ENCODE results near the gene RSL24D1.
A peak's percentile ranks its signal among the peaks of the same experiment; 100 is the strongest.

Gene RSL24D1

DNA sequence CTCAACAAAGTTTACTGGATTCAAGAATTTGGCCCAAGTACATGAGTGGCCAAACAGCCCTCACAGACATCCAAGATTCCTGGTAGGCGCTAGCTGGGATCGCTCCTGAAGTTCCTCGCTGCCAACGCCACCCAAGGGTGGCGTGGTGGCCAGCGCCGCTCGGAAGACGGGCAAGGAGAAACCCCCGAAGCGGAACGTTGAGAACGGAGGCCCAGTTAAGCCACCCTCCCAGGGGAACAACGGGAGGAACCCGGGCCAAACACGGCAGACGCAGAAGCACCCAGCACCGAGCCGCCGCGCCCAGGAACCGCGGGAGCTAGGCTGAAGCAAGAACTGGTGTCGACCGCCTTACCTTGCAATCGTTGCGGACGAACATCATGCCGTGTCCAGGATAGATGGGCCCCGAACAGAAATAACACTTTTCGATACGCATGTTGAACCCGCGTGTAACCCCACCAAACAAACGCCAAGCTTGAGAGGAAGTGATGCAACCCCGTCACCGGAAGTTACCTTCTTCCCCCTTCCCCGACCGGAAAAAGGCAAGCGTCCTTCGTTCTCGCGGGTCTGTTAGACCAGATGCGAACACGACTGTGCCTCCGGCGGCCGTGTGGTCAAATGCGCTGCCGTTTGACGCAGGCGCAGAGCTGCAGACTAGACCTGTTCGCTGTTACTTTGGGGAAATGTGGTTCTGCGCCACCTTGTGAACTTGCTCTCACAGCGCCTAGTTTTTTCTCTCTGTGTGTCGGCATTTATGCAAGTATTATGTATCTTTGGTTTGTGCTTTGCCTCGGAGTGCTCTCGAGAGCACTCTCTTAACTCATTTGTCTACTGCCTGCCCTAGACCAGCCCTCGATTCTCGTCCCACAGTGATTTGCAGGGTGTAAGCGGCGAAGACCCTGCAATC is at the start of gene RSL24D1:
RSL24D1 (minus strand) TSS at position 484 of the 904 bp plus-strand sequence; CDS start at position 433, 51 bp downstream.
- peak; percentile 84 for DNase-seq

DNA sequence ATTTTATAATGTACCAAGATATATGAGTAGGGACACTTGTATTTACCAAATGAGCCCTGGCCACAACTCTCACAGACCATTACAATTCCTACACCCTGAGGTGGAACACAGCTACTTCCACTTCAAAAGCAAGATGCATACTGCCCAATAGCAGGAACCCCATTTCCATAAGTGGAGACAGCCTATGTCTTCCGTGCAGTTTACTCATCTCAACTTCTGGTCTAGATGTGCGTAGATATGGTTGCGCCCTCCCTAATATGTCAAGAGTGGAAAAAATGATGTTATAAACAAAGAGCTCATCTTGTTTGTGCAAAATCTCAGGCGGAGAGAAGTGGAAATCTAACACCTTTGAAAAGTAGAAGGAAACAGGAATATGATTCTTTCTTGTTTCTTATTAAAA is 48.3 kb upstream of the RSL24D1 start:
- DNase-seq = no peak

DNA sequence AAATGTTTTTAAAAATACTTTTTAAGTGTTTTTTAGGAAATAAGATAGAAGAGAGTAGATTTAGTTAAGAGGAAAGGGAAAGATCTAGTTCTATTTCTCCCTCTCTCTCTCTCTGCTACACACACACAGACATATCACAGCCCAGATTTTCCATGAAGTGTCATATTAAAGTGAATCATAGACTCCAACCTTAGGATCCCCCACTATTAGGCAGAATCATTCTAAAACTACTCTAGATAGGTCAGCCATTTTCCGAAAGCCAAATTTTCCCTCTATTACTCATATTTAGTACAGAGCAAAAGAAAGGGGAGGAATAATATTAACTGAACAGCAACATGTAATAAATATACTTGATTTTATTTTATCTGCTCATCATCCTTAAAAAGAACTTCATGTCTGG is 45.1 kb upstream of the RSL24D1 start:
- no peak for DNase-seq

DNA sequence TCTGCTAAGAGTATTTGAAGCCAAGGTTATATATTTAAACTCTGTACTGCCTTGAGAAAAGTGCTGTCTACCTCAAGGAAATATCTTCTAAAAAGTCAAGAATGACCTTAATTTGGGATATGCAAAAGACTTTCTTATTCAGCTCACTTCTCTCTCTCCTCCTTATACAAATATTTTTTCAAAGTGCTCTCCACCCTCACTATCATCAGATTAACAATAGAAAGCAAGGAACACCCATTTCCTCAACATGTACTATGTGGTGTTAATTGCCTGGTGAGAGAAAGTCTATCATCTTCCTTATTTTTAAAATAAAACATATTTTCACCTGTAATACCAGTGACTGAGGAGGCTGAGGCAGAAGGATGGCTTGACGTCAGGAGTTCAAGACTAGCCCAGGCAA is 44.4 kb upstream of the RSL24D1 start:
- DNase-seq = no peak

DNA sequence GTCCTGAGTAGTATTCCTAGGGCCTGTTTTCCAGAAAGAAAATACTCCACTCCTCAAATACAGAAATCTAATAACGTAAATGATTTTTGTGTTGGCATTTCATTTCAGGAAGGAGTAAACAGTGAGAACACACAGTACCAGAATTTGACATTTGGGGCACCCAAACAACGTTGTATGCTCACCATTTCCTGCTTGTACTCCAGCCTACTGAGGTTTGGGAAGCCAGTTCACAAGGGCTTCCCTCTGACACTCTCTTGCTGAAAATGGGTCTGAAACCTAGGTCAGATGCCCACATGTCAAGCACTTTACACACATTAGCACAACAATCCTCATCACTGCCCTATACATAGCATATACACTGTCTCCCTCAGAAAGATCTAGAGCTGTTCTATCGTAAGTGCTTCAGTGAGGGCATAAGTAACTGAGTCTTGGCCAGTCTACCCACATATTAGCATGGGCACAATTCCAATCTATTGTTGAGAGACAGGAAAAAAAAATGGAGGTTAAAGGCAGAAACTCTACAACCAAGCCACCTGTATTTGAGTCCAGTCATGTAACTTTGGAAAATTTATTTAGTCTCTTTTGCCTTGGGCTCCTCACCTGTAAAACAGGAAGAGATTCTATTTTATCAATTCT is 43.5 kb upstream of the RSL24D1 start:
- no peak for DNase-seq

DNA sequence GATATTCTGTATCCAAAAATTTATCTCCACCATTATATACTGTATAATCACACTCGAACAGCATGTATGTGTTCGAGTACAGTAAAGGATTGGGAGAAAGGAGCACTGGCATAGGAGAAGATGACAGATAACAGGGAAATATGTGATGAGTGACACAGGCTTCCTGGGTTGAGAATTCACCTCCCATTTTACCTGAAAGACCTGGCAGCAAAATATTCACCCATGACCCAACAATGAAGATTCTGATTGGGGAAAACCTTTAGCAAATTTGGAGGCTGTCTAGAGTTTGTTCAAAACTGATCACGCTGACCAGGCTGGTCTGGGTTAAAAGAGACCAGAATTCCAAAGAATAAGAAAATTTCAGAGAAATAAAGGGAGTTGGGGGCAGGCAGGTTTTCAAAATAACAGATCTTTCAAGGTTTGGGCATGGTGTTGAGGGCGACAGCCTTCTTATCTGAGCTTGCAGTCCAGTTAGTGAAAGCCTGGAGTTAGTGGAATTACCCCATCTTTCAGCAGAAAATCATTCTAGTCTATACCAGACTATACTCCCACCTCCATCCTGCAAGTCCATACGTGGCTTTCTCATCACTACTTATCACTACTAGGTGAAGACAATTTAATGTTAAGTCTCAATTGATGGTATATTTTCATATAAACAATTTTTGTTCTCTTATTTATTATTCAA is 42.8 kb upstream of the RSL24D1 start:
- DNase-seq = no peak

DNA sequence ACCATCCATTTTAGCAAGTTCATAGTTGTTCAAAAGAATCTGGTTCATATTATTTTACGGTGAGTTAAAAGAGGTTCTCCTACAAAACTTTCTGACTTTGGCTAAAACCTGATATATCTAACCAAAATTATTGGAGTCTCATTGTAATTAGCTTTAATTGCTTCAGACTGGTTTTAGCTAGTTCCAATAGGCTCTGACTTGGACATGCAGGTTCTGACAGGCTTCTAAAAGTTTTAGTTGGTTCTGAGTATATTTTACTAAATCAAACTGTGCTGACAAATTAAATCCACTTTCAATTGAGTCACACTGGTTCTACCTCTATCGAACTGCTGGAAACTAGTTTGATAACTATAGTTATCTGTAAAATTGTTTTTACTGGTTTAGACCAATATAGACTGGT is 42.1 kb upstream of the RSL24D1 start:
- no peak for DNase-seq

DNA sequence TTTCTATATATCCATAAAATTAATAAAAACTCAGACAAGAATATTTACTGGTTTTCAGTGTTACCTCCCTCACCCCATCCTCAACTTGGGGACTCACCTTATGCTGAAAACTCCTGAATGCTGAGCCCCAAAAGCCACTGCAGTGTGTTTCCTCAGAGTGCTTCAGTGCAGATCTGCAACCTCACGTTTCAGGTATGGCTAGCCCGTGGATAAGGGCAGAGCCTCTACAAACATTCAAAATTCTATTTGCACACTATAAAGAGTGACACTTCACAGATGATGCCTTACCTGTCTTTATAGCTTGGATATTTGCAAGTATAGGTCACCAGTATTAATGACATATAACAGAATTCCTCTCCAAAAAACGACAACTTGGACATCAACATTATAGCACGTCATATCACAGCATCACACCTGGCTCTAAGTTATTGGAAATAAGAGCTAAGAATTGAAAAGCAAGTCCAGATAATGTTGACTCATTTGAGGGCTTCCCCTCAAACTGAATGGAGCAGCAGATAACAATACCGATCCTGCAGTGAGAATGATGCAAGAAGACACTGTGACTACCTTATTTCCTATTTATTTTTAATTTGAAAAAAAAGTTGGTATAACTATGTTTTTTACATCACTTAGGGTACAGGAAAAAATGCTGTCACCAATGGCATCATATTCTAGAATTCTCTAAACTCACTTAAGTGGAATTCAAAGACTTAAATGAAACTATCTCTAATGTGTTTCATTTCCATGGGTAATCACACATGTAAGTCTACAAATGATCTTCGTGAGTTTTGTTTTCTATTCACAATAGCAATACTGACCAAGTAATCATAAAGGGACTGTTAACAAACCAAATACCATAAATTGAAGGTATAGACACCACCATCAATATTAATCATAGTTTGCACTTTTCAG is 40.7 kb upstream of the RSL24D1 start:
- DNase-seq = no peak

DNA sequence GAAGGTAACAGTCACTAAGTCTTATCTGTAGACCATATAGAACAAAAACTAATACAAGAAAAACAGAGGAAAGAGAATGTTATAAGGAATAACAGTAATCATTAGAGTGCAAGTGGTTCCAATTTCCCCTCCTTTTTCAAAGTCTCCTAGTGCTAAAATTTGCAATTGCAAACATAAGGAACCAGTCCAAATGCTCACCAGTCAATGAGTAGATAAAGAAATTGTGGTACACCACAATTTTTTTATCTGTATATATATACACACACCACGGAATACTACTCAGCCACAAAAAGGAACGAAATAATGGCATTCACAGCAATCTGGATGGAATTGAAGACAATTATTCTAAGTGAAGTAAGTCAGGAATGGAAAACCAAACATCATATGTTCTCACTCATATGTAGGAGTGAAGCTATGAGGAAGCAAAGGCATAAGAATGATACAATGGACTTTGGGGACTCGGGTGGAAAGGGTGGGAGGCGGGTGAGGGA is 38.9 kb upstream of the RSL24D1 start:
- no peak for DNase-seq

DNA sequence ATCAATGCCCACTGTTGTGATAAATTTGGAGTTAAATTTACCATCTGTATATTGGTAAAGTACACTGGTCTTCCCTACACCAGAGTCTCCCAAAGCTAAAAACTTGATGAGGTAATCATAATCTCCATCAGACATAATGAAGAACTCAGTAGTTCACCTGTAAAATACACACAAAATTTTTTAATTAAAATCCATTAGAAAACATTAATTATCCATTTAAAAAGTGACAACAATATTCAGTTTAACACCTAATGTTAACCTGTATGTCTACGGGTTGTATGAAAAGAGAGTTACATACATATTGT is 38.0 kb upstream of the RSL24D1 start:
- DNase-seq = no peak

DNA sequence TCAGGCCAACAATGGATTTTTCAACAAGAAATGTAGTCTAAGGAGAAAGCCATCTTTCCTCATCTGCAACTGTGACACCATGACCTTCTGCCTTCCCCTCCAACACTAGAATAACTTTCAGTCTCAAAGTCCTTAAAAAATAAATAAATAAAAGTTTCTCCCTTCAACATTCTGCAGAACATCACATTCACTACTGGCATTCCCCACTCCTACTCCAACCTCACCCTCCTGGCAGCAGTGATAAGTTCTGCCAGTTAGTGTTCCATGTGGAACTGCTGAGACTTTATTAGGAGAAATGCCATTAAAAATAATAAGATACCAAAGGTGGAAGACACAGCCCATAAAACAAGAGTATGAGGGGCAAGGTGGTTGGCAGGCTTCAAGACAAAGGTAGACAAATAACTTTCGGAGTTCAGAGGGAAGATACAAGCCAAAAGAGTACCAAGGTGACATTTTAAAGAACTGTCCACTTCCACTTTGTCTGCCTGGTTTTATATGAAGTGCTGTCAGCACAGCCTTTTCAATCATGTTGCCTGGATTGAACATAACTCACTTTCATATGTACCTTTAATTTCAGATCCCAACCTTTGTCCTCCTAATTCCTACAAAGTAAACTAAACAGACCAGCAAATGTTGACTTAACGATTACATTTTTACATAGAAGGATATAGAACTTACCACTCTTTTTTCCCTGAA is 37.5 kb upstream of the RSL24D1 start:
- no peak for DNase-seq

DNA sequence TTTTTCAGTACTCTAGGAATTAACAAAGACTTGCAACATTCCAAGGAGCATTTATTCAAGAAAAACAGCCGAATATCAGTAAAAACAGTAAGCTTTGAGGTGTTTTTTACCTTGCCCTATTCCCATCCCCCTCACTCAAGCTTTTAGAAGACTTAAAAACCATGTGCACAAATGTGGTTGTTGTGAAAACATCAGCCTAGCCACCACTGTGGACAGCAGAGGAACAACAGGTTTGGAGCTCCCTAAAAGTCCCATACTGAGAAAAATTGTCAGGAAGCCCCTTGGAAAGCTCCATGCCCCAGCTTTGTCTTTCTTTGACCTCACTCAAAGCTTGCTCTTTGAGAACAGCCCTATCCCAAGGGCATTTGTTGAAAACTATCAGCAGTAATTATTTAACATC is 34.7 kb upstream of the RSL24D1 start:
- no peak for DNase-seq

DNA sequence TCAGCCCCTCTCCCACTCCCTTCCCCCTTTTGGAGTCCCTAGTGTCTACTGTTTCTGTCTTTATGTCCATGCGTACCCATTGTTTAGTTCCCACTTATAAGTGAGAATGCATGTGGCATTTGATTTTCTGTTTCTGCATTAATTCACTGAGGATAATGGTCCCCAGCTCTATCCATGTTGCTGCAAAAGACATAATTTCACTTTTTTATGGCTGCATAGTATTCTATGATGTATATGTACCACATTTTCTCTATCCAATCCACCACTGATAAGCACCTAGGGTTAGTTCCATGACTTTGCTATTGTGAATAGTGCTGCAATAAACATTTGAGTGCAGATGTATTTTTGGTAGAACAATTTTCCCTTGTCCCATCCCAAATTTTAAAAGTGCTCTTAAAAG is 34.2 kb upstream of the RSL24D1 start:
- DNase-seq = no peak

DNA sequence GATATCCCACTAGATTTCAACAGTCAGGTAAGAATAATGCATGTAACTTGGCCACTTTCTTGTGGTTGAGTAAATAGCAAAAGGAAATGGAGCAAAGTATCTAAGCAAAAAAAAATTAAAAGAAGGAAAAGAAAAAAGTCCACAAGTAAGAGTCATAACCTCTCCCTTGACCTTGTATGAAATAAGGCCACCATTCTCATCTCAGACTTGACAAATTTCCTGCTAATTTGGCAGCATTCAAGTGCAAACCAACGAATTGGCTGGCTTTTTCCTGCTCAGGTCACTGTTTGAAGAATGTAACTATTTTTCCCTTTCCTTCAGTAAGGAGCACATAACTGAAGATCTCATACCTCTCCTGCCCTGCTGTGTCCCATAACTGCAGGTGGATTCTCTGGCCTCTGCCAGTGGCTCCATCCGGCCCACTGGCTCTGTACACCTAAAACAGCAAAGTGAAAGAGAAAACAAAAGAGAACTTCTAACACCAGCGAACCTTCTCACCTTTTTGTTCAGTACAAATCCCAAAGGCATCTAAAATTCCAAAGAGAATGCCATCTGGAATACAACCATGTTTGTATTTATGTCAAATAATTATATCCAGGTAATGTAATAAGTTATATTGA is 33.4 kb upstream of the RSL24D1 start:
- DNase-seq = no peak

DNA sequence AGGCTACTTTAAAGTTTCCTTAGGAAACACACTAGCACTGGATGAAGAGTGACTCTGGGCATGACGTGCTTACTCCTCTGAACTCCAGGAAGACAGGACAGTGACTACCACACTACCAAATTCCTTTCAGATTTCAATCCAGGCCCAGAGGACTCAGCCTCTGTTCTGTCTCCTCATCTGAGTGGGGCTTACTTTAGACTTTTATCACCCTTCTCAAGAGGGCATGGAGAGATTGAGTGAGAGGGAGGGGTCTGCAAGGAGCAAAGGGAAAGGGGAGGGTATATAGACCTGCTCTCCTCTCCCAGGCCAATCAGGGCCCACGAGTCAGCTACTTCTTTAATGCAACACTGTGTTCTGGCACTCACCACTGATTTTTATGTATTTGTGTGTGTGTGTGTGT is 29.4 kb upstream of the RSL24D1 start:
- no peak for DNase-seq

DNA sequence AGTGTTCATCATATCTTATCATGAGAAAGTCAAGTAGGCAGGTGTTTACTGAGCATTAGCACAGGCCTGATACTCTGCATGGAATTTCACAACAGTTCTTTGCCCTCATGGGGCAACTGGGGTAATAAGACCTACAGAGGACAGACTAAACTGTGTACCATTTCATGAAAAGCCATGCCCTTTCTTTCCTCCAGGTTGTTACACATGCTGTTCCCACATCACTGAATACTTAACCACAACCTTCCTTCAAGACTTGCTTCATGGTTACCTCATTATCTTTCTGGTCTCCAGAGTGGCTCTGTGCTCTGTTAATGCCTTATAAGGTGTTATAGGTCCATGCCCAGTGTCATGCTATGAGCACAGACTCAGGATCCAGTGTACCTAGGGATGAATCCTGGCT is 28.2 kb upstream of the RSL24D1 start:
- peak; percentile 78 for DNase-seq

DNA sequence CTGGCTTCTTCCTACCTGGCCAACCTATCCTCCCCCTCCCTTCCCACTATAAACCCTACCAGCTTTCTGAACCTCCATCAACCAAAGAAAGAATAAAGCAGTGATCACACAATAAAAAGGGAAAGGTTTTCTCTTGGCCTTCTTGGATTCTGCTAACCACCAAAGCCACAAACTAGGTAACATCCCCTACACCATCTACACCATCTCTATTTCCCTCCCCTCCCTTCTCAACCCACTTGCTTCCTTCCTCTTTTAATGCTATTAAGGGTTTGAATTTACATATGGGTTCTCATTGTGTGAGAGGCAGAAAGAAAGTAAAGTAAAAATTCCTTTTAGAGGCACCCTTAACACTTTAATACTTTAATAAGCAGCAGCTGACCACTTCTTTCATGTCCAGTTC is 25.8 kb upstream of the RSL24D1 start:
- DNase-seq = peak; percentile 71

DNA sequence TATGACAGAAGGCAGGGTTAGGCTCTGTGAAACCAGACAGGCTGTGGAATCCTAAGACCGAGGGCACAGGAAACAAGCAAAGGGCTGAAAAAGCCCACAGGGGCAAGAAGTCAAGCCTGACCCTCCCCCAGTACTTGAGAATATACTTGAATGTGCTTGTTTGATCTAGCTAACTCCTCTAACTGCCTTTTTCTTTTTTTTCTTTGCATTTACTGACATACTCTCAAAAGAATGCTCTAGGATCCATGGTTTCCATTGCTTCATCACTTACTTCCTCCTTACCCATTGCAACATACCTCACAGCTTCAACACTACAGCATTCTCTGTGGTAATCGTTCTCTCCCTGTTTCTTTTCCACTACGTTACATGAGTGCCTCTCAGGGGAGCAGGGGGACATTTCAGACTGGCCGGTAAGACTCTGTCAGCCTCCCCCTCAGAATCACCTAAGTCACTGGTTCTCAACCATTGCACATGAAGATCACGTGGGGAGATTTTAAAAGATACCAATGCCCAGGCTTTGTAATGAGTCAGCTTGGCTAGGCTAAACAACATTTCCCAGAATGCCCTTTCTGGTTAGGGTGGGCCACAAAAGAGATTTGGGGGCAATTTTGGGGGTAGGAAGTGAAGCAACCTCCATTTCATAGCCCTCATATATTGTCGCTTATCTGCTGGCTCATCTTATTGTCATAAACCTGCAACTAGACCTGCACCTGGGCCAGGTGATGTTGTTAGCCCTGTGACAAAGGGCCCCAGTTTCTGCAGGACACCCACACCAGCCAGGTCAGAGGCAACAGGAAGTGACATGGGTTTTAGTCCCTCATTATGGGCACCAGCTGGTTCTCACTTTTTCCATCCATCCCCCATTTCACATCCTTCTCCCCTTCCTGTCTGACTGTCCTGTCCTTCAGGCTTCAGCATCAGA is 24.6 kb upstream of the RSL24D1 start:
- peak; percentile 92 for DNase-seq

DNA sequence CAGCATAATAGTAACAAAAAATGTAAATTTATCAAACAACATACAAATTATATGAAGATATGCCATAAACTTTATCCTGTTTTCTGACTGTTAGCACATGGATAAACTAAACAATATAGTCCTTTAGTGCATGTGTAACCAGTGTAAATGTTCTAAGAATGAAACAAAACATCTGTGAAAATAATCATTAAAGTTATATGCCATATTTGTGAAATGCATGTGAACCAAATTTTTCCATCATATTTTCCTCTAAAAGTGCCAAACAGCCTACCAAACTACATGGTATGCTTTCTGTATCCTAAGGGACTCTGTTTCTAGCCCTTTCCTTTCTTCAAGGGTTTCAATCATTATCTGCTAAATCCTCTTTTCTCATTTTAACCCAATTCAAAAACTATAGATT is 23.9 kb upstream of the RSL24D1 start:
- no peak for DNase-seq

DNA sequence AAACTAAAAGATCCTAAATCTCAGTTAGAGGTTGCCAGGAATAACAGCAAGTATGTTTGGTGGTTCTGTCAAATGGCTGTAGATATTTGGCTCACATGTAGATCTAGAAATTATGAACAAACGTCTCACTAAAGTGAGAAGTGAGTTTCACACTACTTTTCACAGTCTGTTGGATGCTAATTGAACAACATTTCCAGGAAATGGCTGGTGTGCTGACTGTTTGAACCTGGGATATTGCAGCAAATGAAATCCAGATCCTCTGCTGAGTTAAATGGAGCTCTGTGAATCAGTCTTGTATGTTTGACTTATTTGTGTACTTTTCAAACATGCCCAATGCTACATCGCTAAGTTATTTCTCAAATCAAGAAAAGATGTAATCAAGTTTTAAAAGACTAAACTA is 21.3 kb upstream of the RSL24D1 start:
- DNase-seq = peak; percentile 2

DNA sequence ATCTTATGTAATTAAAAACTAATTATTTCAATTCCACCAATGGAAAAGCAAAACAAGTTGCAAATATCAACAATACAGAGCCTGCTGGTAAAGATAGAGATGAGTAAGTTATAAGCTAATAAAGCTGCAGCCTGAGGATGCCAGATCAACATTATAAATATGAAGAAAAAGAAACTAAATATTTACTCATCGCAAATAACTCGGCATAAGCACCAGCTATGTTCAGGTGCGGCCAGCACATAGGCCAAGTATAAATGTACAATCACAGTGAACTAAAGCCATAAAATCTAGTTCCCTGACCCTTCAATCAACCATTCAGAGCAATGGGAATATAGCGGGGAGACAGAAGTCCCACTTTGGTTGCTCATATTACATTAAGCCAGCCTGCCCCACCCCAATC is 7.7 kb upstream of the RSL24D1 start:
- no peak for DNase-seq

Measured in GF-D8 (cell line).